HG02798 (cell line): ENCODE measurements around the gene FAM111A.
A peak's percentile ranks its signal among the peaks of the same experiment; 100 is the strongest.

Source experiments
- ATAC-seq: cut with Tn5 transposase; IDR thresholded peaks from one replicate; pipeline ENCODE4 v1.9.1; 2021; ENCODE audit warnings: mild to moderate bottlenecking; ENCODE audit not compliant: unreplicated experiment, poor library complexity

The FAM111A gene

GRCh38 chr11:59196777-59197176 is 54.1 kb downstream of the FAM111A start:
- no peak for ATAC-seq

- ATAC-seq, result no peak
Observed at GRCh38 chr11:59197991-59198390, 55.3 kb downstream of the FAM111A start.

- ATAC-seq, result no peak
Observed at GRCh38 chr11:59198726-59199125, 56.1 kb downstream of the FAM111A start.

- ATAC-seq, result peak; percentile 59
Observed at GRCh38 chr11:59199546-59200422, 57.1 kb downstream of the FAM111A start.

GRCh38 chr11:59200423-59200746 is 57.7 kb downstream of the FAM111A start:
- ATAC-seq, result no peak

GRCh38 chr11:59201353-59201752 is 58.7 kb downstream of the FAM111A start:
- no peak for ATAC-seq
